ENCODE results near the gene SMARCA4.

GRCh38 chr19:11078893-11079292 is 118.1 kb downstream of the SMARCA4 start:
- TF ChIP-seq POLR2AphosphoS5 (IDR thresholded peaks at IDR 0.05) (no peak), POLR2A (IDR thresholded peaks at IDR 0.05) (no peak)
